GM20000 (cell line): Measurements from ENCODE around the gene MYEF2.

Experiments used
- DNase-seq: peaks from one replicate; pipeline ENCODE4 v3.0.0; 2012; ENCODE audit warnings: low spot score
- CTCF ChIP-seq: IDR thresholded peaks from 2 replicates; pipeline ENCODE4 v1.5.1; 2012; ENCODE audit warnings: mild to moderate bottlenecking, control low read depth; ENCODE audit errors: extremely low read depth, missing control alignments

The MYEF2 gene

DNA sequence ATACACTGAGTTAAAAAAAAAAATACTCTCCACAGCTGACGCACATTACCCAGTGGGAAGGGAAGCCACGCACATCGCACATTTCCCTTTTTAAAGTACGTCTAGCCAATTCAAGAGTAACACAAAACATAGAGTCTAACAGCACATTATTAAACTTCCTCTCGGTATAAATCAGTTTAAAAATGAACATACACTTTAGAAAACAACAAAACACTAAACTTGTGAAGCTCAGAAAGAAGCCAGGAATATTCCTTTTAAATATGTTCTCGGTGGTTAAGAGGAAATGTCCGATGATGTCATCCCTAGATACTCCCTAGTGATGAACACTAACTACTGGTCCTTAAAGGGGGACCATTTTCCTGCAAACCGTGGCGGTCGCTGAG is 721 bp downstream of the MYEF2 start:
- no peak for DNase-seq
- TF ChIP-seq CTCF: no peak

- TF ChIP-seq CTCF: no peak
- no peak for DNase-seq
These were observed 1.1 kb downstream of the MYEF2 start for GRCh38 chr15:48176957-48177356.

DNA sequence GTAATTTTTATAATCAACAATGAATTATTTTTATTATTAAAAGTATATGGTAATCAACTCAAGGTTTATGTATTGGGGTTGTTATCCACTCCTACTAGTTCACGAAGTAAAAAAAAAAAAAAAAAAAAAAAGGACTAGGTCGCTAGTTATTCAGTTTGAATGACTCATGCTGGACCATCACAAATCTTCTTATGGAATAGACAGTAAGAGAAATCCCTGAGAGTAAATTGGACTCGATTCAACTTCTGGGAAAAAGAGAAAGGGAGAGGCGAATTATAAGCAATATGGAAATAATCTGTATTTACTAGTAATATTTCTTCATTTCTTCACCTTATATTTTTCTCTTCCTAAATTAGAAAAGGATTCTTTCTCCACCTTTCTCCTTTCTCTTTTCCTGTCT is 2.0 kb downstream of the MYEF2 start:
- TF ChIP-seq CTCF: no peak
- DNase-seq: no peak

DNA sequence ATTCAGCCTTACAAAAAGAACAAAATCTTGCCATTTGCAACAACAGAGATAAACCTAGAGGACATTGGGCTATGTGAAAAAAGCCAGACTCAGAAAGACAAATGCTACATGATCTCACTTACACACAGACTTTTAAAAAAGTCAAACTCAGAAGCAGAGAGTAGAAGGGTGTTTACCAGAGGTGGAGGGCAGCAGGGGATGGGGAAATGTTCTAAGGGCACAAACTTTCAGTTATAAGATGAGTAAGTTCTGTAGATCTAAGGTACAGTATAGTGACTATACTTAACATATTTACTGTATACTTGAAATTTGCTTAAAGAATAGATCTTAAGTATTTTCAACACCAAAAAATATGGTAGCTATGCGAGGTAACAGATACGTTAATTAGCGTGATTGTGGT is 3.0 kb downstream of the MYEF2 start:
- no peak for TF ChIP-seq CTCF
- DNase-seq: no peak

DNA sequence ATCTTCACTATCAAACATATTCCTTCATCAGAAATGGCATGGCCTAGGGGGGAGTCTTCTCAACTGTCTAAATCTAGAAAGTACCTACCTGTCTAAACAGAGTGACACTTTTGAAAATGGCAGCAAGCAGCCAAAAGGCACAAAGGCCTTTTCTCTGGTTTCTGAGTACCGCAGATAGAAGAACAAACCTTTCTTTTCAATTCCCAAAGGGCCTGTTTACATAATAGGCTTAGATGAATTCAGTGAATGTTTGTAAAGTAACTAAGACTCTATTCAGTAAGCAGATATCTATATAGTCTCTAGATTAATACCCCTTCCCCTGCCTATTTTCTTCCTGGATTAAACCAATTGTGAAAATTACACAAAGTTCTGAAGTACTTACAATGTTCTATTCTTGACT is 7.1 kb downstream of the MYEF2 start:
- no peak for DNase-seq
- no peak for TF ChIP-seq CTCF

DNA sequence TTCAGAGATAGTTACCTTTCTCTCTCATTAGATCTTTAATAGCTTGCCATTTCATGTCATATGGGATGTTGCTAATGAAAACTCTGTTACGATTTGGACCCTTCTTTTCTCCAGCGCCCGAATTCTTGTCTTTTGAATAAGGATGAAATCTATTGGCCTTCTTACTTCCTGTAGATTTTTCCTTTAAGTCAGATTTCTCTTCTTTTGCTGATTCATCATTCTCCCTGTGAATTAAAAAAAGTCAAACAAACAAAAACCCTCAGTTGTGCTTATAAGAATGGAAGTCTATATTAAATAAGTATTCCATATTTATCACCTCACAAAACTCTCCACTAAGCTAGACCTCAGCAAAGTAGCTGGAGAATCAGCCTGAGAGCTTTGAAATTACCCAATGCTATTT is 9.5 kb downstream of the MYEF2 start:
- DNase-seq: no peak
- TF ChIP-seq CTCF: no peak

DNA sequence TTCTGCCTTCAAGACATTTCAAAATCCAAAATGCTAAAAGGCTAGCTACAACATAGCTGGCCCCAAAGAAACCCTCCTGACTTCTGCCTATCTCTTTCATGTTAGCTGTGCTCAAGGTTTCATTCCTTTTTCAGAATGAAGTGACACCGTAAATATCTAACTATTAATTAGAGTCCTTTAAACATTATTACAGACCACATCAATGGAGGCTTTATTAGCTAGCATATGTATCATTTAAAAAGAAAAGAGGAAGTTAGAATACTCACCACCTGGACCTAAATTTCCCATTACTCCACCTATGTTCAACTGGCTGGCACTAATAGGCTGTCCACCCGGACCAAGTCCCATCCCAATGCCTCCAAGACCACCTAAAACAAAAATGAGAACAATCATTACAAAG is 24.6 kb downstream of the MYEF2 start:
- DNase-seq: no peak
- no peak for TF ChIP-seq CTCF
